GM23338 (cell line): ENCODE results near the gene HDAC5. TPM values are rescaled to one million over a fixed set of nuclear protein-coding genes. Genes with fewer than 3 reads are reported as not detected.

ENCODE experiments used
- ATAC-seq: fragments of 200-7000 bp; cut with Tn5 transposase; 3 replicates; pipeline ENCODE4 v1.9.1; 2020
- DNase-seq: peaks from one replicate; pipeline ENCODE4 v3.0.0-alpha.2; 2015; ENCODE audit warnings: low spot score
- H2AFZ ChIP-seq: fragments of 200-600 bp; sonication (generic); 2 replicates; pipeline ENCODE4 v1.8.0; 2016; ENCODE audit warnings: antibody characterized with exemption, mild to moderate bottlenecking, moderate library complexity
- H3F3A ChIP-seq: fragments of 200-600 bp; sonication (generic); replicated peaks from 2 replicates; pipeline ENCODE4 v1.8.0; 2017; ENCODE audit warnings: antibody characterized with exemption, mixed run types, low read depth
- H3K27ac ChIP-seq: fragments of 200-600 bp; sonication (generic); 2 replicates; pipeline ENCODE4 v1.6.1; 2016; ENCODE audit warnings: low read depth
- H3K27me3 ChIP-seq: fragments of 200-600 bp; sonication (generic); 2 replicates; pipeline ENCODE4 v1.8.0; 2016; ENCODE audit warnings: mild to moderate bottlenecking, mixed run types, moderate library complexity; ENCODE audit not compliant: insufficient read depth
- H3K36me3 ChIP-seq: fragments of 200-600 bp; sonication (generic); 2 replicates; pipeline ENCODE4 v1.8.0; 2016; ENCODE audit warnings: mild to moderate bottlenecking; ENCODE audit not compliant: insufficient read depth
- H3K4me1 ChIP-seq: fragments of 200-600 bp; sonication (generic); 2 replicates; pipeline ENCODE4 v1.8.0; 2016; ENCODE audit warnings: mild to moderate bottlenecking, moderate library complexity; ENCODE audit not compliant: insufficient read depth
- H3K4me2 ChIP-seq: fragments of 200-600 bp; sonication (generic); 2 replicates; pipeline ENCODE4 v1.7.1; 2017; ENCODE audit warnings: mixed run types
- H3K4me3 ChIP-seq: fragments of 200-600 bp; sonication (generic); 2 replicates; pipeline ENCODE4 v1.6.1; 2016; ENCODE audit warnings: mixed run types
- H3K79me2 ChIP-seq: fragments of 200-600 bp; sonication (generic); replicated peaks from 2 replicates; pipeline ENCODE4 v1.8.0; 2017; ENCODE audit warnings: mild to moderate bottlenecking; ENCODE audit not compliant: insufficient read depth
- H3K9me2 ChIP-seq: fragments of 200-600 bp; sonication (generic); 2 replicates; pipeline ENCODE4 v1.8.0; 2017; ENCODE audit not compliant: insufficient read depth
- H4K20me1 ChIP-seq: fragments of 200-600 bp; sonication (generic); replicated peaks from 2 replicates; pipeline ENCODE4 v1.8.0; 2017; ENCODE audit warnings: mild to moderate bottlenecking; ENCODE audit not compliant: insufficient read depth
- H3K27ac Mint-ChIP-seq: 2 replicates; pipeline ENCODE4 v1.8.0; 2020; ENCODE audit warnings: inconsistent platforms, mild to moderate bottlenecking, moderate library complexity, mixed read lengths
- H3K27me3 Mint-ChIP-seq: 3 replicates; pipeline ENCODE4 v1.8.0; 2022; ENCODE audit warnings: low read depth, mild to moderate bottlenecking, moderate library complexity, mixed read lengths, inconsistent platforms; ENCODE audit not compliant: insufficient read depth, poor library complexity
- H3K36me3 Mint-ChIP-seq: 3 replicates; pipeline ENCODE4 v1.8.0; 2021; ENCODE audit warnings: low read depth, mild to moderate bottlenecking, inconsistent platforms, moderate library complexity, mixed read lengths
- H3K4me1 Mint-ChIP-seq: 3 replicates; pipeline ENCODE4 v1.8.0; 2020; ENCODE audit warnings: mild to moderate bottlenecking, inconsistent platforms, mixed read lengths
- H3K4me3 Mint-ChIP-seq: 3 replicates; pipeline ENCODE4 v1.8.0; 2021; ENCODE audit warnings: moderate library complexity, mild to moderate bottlenecking, inconsistent platforms, mixed read lengths
- H3K9me3 Mint-ChIP-seq: 3 replicates; pipeline ENCODE4 v1.8.0; 2020; ENCODE audit warnings: moderate library complexity, mild to moderate bottlenecking, inconsistent platforms, mixed read lengths
- CREB1 ChIP-seq: fragments of 250-450 bp; sonication (Bioruptor Pico); IDR thresholded peaks from 2 replicates; pipeline ENCODE4 v1.5.0; 2020; ENCODE audit warnings: low read depth, mild to moderate bottlenecking, moderate library complexity
- EZH2 ChIP-seq: fragments of 200-600 bp; sonication (generic); IDR thresholded peaks from one replicate; pipeline ENCODE4 v1.8.0; 2017; ENCODE audit warnings: antibody characterized with exemption, mild to moderate bottlenecking, low read depth; ENCODE audit not compliant: unreplicated experiment
- EZH2phosphoT487 ChIP-seq: fragments of 200-600 bp; sonication (generic); IDR thresholded peaks from one replicate; pipeline ENCODE4 v1.8.1; 2018; ENCODE audit warnings: antibody characterized with exemption; ENCODE audit not compliant: unreplicated experiment
- NANOG ChIP-seq: IDR thresholded peaks from 2 replicates; pipeline ENCODE4 v1.6.1; 2016; ENCODE audit warnings: antibody characterized with exemption, borderline replicate concordance
- POLR2AphosphoS5 ChIP-seq: IDR thresholded peaks from 2 replicates; pipeline ENCODE4 v1.6.1; 2016; ENCODE audit warnings: antibody characterized with exemption, low read depth
- STAT1 ChIP-seq: IDR thresholded peaks from one replicate; pipeline ENCODE4 v1.6.1; 2016; ENCODE audit warnings: antibody characterized with exemption; ENCODE audit not compliant: unreplicated experiment
- ZNF114 ChIP-seq: fragments of 250-450 bp; sonication (Bioruptor Pico); IDR thresholded peaks from 2 replicates; pipeline ENCODE4 v1.5.0; 2020; ENCODE audit warnings: mild to moderate bottlenecking, moderate library complexity
- ZNF331 ChIP-seq: fragments of 250-450 bp; sonication (Bioruptor Pico); IDR thresholded peaks from 2 replicates; pipeline ENCODE4 v1.5.0; 2020; ENCODE audit warnings: low read depth, mild to moderate bottlenecking, moderate library complexity
- polyA plus RNA-seq: library from polyadenylated mRNA; unstranded; fragments of >200 nt; fragmentation: Nextera tagmentation; extraction: Ambion mirVana; gene quantifications from 2 replicates; pipeline ENCODE4 v1.2.1, GENCODE V29; 2016
- total RNA-seq: library from RNA; depleted of rRNA; stranded (reverse); fragments of >200 nt; shearing (Covaris generic); gene quantifications from 2 replicates; pipeline ENCODE4 v1.2.3, GENCODE V29; 2014
- TF ChIP-seq, protein P1 (sequence below): IDR thresholded peaks from one replicate; pipeline ENCODE4 v1.6.1; 2018; ENCODE audit warnings: antibody characterized with exemption; ENCODE audit not compliant: unreplicated experiment
- TF ChIP-seq, protein P2 (sequence below), 2 experiments: fragments of 200-600 bp in 1 of 2; sonication (generic) in 1 of 2; conservative IDR thresholded peaks; 2 replicates each; pipeline versions ENCODE4 v1.5.1 to v1.6.1; 2016 to 2017; ENCODE audit warnings: antibody characterized with exemption in 2 of 2, low read depth in 2 of 2, mild to moderate bottlenecking in 2 of 2, moderate library complexity in 1 of 2

Gene HDAC5
- total and polyA plus RNA-seq, 2 experiments from 2014 or later: 16.9 to 71.1 TPM

DNA sequence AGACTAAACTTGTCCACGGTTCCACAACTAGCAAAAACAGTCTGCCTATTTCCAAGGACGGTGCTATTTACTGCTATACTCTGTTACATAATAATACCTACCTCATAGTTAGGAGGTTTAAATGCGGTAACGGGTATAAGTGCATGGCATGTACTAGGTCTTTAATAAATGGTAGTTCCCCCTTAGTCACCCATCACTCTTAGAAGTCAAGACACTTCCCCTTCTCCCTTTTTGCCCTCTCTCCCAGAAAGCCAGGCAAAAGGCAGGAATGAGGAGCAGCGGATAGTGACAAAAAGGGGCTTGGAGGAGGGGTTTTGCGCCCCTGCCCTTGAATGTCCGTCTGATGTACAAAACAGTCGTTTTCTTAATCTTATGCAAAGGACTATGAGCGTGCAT lies 55.9 kb downstream of the HDAC5 start (continued):
- TF ChIP-seq, protein P1, sequence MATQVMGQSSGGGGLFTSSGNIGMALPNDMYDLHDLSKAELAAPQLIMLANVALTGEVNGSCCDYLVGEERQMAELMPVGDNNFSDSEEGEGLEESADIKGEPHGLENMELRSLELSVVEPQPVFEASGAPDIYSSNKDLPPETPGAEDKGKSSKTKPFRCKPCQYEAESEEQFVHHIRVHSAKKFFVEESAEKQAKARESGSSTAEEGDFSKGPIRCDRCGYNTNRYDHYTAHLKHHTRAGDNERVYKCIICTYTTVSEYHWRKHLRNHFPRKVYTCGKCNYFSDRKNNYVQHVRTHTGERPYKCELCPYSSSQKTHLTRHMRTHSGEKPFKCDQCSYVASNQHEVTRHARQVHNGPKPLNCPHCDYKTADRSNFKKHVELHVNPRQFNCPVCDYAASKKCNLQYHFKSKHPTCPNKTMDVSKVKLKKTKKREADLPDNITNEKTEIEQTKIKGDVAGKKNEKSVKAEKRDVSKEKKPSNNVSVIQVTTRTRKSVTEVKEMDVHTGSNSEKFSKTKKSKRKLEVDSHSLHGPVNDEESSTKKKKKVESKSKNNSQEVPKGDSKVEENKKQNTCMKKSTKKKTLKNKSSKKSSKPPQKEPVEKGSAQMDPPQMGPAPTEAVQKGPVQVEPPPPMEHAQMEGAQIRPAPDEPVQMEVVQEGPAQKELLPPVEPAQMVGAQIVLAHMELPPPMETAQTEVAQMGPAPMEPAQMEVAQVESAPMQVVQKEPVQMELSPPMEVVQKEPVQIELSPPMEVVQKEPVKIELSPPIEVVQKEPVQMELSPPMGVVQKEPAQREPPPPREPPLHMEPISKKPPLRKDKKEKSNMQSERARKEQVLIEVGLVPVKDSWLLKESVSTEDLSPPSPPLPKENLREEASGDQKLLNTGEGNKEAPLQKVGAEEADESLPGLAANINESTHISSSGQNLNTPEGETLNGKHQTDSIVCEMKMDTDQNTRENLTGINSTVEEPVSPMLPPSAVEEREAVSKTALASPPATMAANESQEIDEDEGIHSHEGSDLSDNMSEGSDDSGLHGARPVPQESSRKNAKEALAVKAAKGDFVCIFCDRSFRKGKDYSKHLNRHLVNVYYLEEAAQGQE: no peak
- no peak for TF ChIP-seq ZNF114
- no peak for TF ChIP-seq NANOG
- TF ChIP-seq STAT1: no peak
- TF ChIP-seq POLR2AphosphoS5: no peak
- TF ChIP-seq EZH2phosphoT487: no peak

DNA sequence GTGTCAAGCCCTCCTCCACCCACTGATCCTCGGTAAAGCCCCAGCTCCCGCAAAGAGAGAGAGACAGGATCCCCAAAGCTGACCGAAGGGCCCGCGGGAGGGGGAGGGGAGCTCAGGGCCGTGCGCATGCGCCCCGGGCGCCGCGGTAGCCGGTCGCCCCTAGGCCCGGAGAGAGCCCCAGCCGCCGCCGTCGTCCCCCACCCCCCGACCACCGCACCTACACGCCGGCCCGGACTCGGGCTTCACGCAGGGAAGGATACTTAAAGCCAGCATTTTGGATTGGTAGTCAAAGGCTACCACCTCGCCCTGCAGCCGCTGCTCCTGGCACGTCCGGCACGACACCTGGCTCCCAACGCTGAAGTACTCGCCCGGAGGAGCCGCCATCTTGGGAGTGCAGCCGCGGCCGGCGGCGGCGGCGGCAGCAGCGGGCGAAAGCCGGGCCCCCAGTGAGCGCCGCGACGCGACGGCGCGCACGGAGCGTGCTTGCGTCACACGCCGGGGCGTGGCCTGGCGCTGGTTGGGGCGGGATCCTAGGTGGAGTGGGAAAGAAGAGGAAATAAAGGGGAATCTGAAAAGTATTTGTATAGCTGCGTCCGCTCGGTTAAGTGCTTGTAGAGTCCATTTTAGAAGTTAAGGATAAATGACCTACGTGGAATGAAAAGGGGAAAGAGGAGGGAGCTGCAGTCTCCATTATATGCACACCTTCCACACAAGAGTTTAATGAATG lies 57.1 kb downstream of the HDAC5 start, which contains the start of gene LSM12:
TSS of gene LSM12 (minus strand) at position 468 of the 727 bp plus-strand sequence. CDS start at position 384, 84 bp downstream.
- H3F3A ChIP-seq: peaks cover 27% of the 10 kb centered on the region
- Mint-ChIP-seq H3K27ac (peak within 1 kb of the TSS; percentile 96), H3K36me3 (peaks cover 35% of the 10 kb centered on the region), H3K27me3 (peaks cover 2% of the 10 kb centered on the region), H3K4me3 (peak within 1 kb of the TSS; percentile 98), H3K4me1 (peaks cover 28% of the 10 kb centered on the region), H3K9me3 (no peaks in the 10 kb centered on the region; the same call in 2 of the 3 replicates)
- TF ChIP-seq POLR2AphosphoS5 (peak; percentile 70), EZH2 (no peak), CREB1 (peak; percentile 83)
- no peaks in the 10 kb centered on the region for H3K27me3 ChIP-seq
- H4K20me1 ChIP-seq: peaks cover 28% of the 10 kb centered on the region
- H3K27ac ChIP-seq: peak within 1 kb of the TSS; percentile 98
- no peaks in the 10 kb centered on the region; the same call in 1 of the 2 replicates for H3K9me2 ChIP-seq
- H3K36me3 ChIP-seq: peaks cover 27% of the 10 kb centered on the region
- H2AFZ ChIP-seq: peak within 1 kb of the TSS; percentile 84; the same call in 1 of the 2 replicates
- H3K4me1 ChIP-seq: peaks cover 25% of the 10 kb centered on the region
- peak within 1 kb of the TSS; percentile 97 for H3K4me3 ChIP-seq
- H3K4me2 ChIP-seq: peak within 1 kb of the TSS; percentile 97
- H3K79me2 ChIP-seq: peaks cover 54% of the 10 kb centered on the region
- peak; percentile 45 for ATAC-seq
- DNase-seq: peak; percentile 95

DNA sequence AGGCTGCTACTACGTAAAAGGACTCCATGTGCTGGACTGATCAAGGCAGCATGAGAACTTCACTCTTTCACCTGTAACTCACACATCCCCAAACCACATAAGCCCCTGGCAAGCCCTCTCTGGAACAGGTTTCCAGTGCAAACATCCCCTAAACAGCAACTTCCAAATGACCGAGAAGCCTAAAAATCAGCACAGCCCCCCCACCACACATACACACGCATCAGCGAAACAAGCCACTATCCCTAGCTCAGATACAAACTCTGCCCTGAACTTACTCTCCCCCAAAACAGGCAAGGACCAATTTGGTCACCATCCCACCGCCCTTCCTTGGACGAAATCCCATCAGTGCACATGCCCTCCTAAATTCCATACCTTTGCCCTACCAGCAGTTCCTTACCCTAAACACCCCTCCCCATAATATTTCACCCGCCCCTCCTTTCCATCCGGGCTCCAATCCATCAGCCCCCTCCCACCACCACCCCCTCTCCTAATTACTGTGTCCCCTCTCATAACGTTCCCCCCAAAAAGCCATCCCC lies 57.7 kb downstream of the HDAC5 start:
- Histone ChIP-seq H3K9me2 (no peaks in the 10 kb centered on the region; the same call in 1 of the 2 replicates), H3K27ac (peak overlapping the region; percentile 98), H4K20me1 (peaks cover 32% of the 10 kb centered on the region), H3F3A (peaks cover 27% of the 10 kb centered on the region), H3K4me3 (peak overlapping the region; percentile 97), H2AFZ (no peak overlapping the region), H3K4me1 (peaks cover 22% of the 10 kb centered on the region), H3K79me2 (peaks cover 55% of the 10 kb centered on the region), H3K4me2 (peak overlapping the region; percentile 97), H3K27me3 (no peaks in the 10 kb centered on the region), H3K36me3 (peaks cover 33% of the 10 kb centered on the region)
- peak overlapping the region; percentile 96 for H3K27ac Mint-ChIP-seq
- no peaks in the 10 kb centered on the region; the same call in 2 of the 3 replicates for H3K9me3 Mint-ChIP-seq
- peaks cover 29% of the 10 kb centered on the region for H3K4me1 Mint-ChIP-seq
- peaks cover 42% of the 10 kb centered on the region for H3K36me3 Mint-ChIP-seq
- peaks cover 2% of the 10 kb centered on the region for H3K27me3 Mint-ChIP-seq
- ATAC-seq (no peak), DNase-seq (no peak)
- peak overlapping the region; percentile 98 for H3K4me3 Mint-ChIP-seq
- TF ChIP-seq EZH2: no peak
- TF ChIP-seq EZH2phosphoT487: no peak
- no peak for TF ChIP-seq ZNF331 (CRISPR knock-in tag)
- no peak for TF ChIP-seq ZNF114
- no peak for TF ChIP-seq CREB1
- TF ChIP-seq, protein P2, sequence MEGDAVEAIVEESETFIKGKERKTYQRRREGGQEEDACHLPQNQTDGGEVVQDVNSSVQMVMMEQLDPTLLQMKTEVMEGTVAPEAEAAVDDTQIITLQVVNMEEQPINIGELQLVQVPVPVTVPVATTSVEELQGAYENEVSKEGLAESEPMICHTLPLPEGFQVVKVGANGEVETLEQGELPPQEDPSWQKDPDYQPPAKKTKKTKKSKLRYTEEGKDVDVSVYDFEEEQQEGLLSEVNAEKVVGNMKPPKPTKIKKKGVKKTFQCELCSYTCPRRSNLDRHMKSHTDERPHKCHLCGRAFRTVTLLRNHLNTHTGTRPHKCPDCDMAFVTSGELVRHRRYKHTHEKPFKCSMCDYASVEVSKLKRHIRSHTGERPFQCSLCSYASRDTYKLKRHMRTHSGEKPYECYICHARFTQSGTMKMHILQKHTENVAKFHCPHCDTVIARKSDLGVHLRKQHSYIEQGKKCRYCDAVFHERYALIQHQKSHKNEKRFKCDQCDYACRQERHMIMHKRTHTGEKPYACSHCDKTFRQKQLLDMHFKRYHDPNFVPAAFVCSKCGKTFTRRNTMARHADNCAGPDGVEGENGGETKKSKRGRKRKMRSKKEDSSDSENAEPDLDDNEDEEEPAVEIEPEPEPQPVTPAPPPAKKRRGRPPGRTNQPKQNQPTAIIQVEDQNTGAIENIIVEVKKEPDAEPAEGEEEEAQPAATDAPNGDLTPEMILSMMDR (conservative IDR thresholded peaks at IDR 0.05; ENCODE audit: low read depth in 2 of 2): no peak
- TF ChIP-seq STAT1: no peak
- TF ChIP-seq NANOG: no peak
- TF ChIP-seq, protein P1: no peak
- TF ChIP-seq POLR2AphosphoS5: no peak
